ENCODE data around the gene BTBD7.

The BTBD7 gene

GRCh38 chr14:93323600-93324174 lies 9.1 kb downstream of the BTBD7 start:
- no peaks in the 10 kb centered on the region for H3K36me3 ChIP-seq (ENCODE audit: control insufficient read depth, low read depth, low read length)
- peaks cover 9% of the 10 kb centered on the region for H3K4me1 ChIP-seq (ENCODE audit: control insufficient read depth, low read depth, low read length)
- H3K27me3 ChIP-seq (ENCODE audit: control insufficient read depth, insufficient read depth, low read length), result no peaks in the 10 kb centered on the region
- H3K9ac ChIP-seq (ENCODE audit: low read length), result no peak overlapping the region
- H3K4me3 ChIP-seq (ENCODE audit: low read length), result no peak overlapping the region
- H3K27ac ChIP-seq (ENCODE audit: low read length), result no peak overlapping the region
- H3K9me3 ChIP-seq (ENCODE audit: control insufficient read depth, low read depth, low read length), result no peaks in the 10 kb centered on the region

- Histone ChIP-seq H3K36me3 (ENCODE audit: control insufficient read depth, low read depth, low read length) (no peaks in the 10 kb centered on the region), H3K4me1 (ENCODE audit: control insufficient read depth, low read depth, low read length) (peaks cover 12% of the 10 kb centered on the region), H3K4me3 (ENCODE audit: low read length) (no peak overlapping the region), H3K27me3 (ENCODE audit: control insufficient read depth, insufficient read depth, low read length) (no peaks in the 10 kb centered on the region), H3K9me3 (ENCODE audit: control insufficient read depth, low read depth, low read length) (no peaks in the 10 kb centered on the region), H3K27ac (ENCODE audit: low read length) (no peak overlapping the region), H3K9ac (ENCODE audit: low read length) (no peak overlapping the region)
These were observed 9.8 kb downstream of the BTBD7 start for GRCh38 chr14:93322929-93323599.

DNA sequence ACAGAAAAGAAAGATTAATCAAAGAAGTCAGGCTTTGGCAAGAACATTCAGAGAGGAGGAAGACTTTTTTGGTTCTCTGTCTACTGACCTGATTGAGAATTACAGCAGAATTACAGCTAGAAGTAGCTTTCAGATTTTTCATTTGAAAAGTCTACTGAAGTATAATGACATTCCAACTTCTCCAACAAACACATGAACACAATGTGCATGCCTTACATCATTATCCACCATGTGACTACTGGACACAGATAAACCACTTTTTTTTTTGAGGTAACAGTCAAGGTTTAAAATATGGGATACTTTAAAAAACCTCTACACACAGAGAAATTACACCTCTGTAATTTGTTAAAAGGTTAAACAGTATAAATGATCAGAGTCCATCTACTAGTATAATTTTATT lies 12.3 kb downstream of the BTBD7 start:
- no peak overlapping the region for H3K9ac ChIP-seq (ENCODE audit: low read length)
- no peak overlapping the region for H3K4me3 ChIP-seq (ENCODE audit: low read length)
- H3K27me3 ChIP-seq (ENCODE audit: control insufficient read depth, insufficient read depth, low read length), result no peaks in the 10 kb centered on the region
- H3K36me3 ChIP-seq (ENCODE audit: control insufficient read depth, low read depth, low read length), result no peaks in the 10 kb centered on the region
- no peak overlapping the region for H3K27ac ChIP-seq (ENCODE audit: low read length)
- H3K4me1 ChIP-seq (ENCODE audit: control insufficient read depth, low read depth, low read length), result peaks cover 12% of the 10 kb centered on the region
- H3K9me3 ChIP-seq (ENCODE audit: control insufficient read depth, low read depth, low read length), result no peaks in the 10 kb centered on the region

GRCh38 chr14:93319958-93320357 lies 12.9 kb downstream of the BTBD7 start:
- H3K27ac ChIP-seq (ENCODE audit: low read length), result no peak overlapping the region
- H3K36me3 ChIP-seq (ENCODE audit: control insufficient read depth, low read depth, low read length), result no peaks in the 10 kb centered on the region
- H3K4me1 ChIP-seq (ENCODE audit: control insufficient read depth, low read depth, low read length), result peaks cover 12% of the 10 kb centered on the region
- no peaks in the 10 kb centered on the region for H3K9me3 ChIP-seq (ENCODE audit: control insufficient read depth, low read depth, low read length)
- no peak overlapping the region for H3K4me3 ChIP-seq (ENCODE audit: low read length)
- H3K27me3 ChIP-seq (ENCODE audit: control insufficient read depth, insufficient read depth, low read length), result no peaks in the 10 kb centered on the region
- H3K9ac ChIP-seq (ENCODE audit: low read length), result no peak overlapping the region

DNA sequence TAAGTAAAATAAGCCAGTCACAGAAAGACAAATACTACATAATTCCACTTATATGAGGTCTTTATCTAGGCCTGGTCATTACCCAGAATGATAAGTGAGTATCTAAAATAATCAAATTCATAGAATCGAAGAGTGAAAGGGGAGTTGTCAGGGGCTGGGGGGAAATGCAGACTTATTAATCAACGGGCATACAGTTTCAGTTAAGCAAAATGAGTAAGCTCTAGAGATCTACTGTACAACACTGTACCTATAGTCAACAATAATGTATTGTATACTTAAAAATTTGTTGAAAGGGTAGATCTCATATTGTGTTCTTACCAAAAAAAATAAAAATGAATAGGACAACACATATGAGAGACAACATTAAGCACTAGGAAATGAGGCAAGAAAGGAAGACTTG lies 13.3 kb downstream of the BTBD7 start:
- no peak overlapping the region for H3K4me3 ChIP-seq (ENCODE audit: low read length)
- no peaks in the 10 kb centered on the region for H3K9me3 ChIP-seq (ENCODE audit: control insufficient read depth, low read depth, low read length)

GRCh38 chr14:93318927-93319326 lies 13.9 kb downstream of the BTBD7 start:
- H3K27me3 ChIP-seq (ENCODE audit: control insufficient read depth, insufficient read depth, low read length), result no peaks in the 10 kb centered on the region
- H3K4me1 ChIP-seq (ENCODE audit: control insufficient read depth, low read depth, low read length), result peaks cover 12% of the 10 kb centered on the region
- no peaks in the 10 kb centered on the region for H3K36me3 ChIP-seq (ENCODE audit: control insufficient read depth, low read depth, low read length)
- H3K9ac ChIP-seq (ENCODE audit: low read length), result peak overlapping the region; percentile 4
- H3K27ac ChIP-seq (ENCODE audit: low read length), result no peak overlapping the region
- no peaks in the 10 kb centered on the region for H3K9me3 ChIP-seq (ENCODE audit: control insufficient read depth, low read depth, low read length)
- no peak overlapping the region for H3K4me3 ChIP-seq (ENCODE audit: low read length)

More for the DNA sequence above, 13.3 kb downstream of the BTBD7 start:
- Histone ChIP-seq H3K27me3 (ENCODE audit: control insufficient read depth, insufficient read depth, low read length) (no peaks in the 10 kb centered on the region), H3K36me3 (ENCODE audit: control insufficient read depth, low read depth, low read length) (no peaks in the 10 kb centered on the region), H3K27ac (ENCODE audit: low read length) (no peak overlapping the region), H3K9ac (ENCODE audit: low read length) (no peak overlapping the region), H3K4me1 (ENCODE audit: control insufficient read depth, low read depth, low read length) (peaks cover 12% of the 10 kb centered on the region)

- no peaks in the 10 kb centered on the region for H3K36me3 ChIP-seq (ENCODE audit: control insufficient read depth, low read depth, low read length)
- H3K4me3 ChIP-seq (ENCODE audit: low read length), result no peak overlapping the region
- no peak overlapping the region for H3K9ac ChIP-seq (ENCODE audit: low read length)
- H3K9me3 ChIP-seq (ENCODE audit: control insufficient read depth, low read depth, low read length), result no peaks in the 10 kb centered on the region
- H3K4me1 ChIP-seq (ENCODE audit: control insufficient read depth, low read depth, low read length), result peaks cover 12% of the 10 kb centered on the region
- H3K27me3 ChIP-seq (ENCODE audit: control insufficient read depth, insufficient read depth, low read length), result no peaks in the 10 kb centered on the region
- H3K27ac ChIP-seq (ENCODE audit: low read length), result no peak overlapping the region
These were observed 14.7 kb downstream of the BTBD7 start for GRCh38 chr14:93317875-93318807.

GRCh38 chr14:93317210-93317874 lies 15.5 kb downstream of the BTBD7 start:
- Histone ChIP-seq H3K9ac (ENCODE audit: low read length) (no peak overlapping the region), H3K9me3 (ENCODE audit: control insufficient read depth, low read depth, low read length) (no peaks in the 10 kb centered on the region), H3K27ac (ENCODE audit: low read length) (no peak overlapping the region), H3K36me3 (ENCODE audit: control insufficient read depth, low read depth, low read length) (no peaks in the 10 kb centered on the region), H3K27me3 (ENCODE audit: control insufficient read depth, insufficient read depth, low read length) (no peaks in the 10 kb centered on the region), H3K4me1 (ENCODE audit: control insufficient read depth, low read depth, low read length) (peaks cover 12% of the 10 kb centered on the region), H3K4me3 (ENCODE audit: low read length) (no peak overlapping the region)

GRCh38 chr14:93316716-93317115 lies 16.1 kb downstream of the BTBD7 start:
- Histone ChIP-seq H3K9ac (ENCODE audit: low read length) (no peak overlapping the region), H3K36me3 (ENCODE audit: control insufficient read depth, low read depth, low read length) (no peaks in the 10 kb centered on the region), H3K27me3 (ENCODE audit: control insufficient read depth, insufficient read depth, low read length) (no peaks in the 10 kb centered on the region), H3K9me3 (ENCODE audit: control insufficient read depth, low read depth, low read length) (no peaks in the 10 kb centered on the region), H3K4me3 (ENCODE audit: low read length) (no peak overlapping the region), H3K27ac (ENCODE audit: low read length) (no peak overlapping the region), H3K4me1 (ENCODE audit: control insufficient read depth, low read depth, low read length) (peaks cover 12% of the 10 kb centered on the region)

DNA sequence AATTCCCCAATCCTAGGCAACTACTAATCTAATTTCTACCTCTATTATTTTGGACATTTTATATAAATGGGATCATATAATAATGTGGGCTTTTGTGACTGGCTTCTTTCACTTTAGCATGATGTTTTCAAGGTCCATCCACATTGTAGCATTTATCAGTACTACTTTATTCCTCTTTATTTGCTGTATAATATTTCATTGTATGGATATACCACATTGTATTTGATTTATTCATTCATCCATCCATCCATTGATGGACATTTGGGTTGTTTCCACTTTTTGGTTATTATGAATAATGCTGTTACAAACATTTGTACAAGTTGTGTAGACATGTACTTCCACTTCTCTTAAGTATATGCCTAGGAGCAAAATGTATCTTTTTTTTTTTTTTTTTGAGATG lies 17.3 kb downstream of the BTBD7 start:
- H3K4me1 ChIP-seq (ENCODE audit: control insufficient read depth, low read depth, low read length), result peaks cover 12% of the 10 kb centered on the region

DNA sequence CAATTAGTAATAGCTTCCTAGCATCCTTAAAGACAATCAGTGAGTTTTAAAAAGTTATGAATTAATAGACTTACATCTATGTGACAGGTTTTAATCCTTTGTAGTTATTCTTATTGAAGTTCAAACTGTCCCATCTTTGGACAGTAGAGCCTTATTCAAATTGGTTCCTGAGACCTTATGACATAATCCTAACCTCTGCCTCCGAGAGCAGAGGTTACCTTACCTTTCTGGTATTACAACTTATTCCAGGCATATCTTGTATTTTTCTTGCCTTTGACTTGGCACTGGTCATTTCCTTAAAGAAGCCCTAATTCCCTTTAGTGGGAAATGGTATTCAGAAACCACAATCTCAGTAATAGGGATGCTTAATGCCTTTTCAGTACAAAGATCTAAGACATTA lies 21.8 kb downstream of the BTBD7 start:
- Histone ChIP-seq H3K9ac (ENCODE audit: low read length) (no peak overlapping the region), H3K4me3 (ENCODE audit: low read length) (no peak overlapping the region), H3K27me3 (ENCODE audit: control insufficient read depth, insufficient read depth, low read length) (no peaks in the 10 kb centered on the region), H3K27ac (ENCODE audit: low read length) (no peak overlapping the region), H3K9me3 (ENCODE audit: control insufficient read depth, low read depth, low read length) (no peaks in the 10 kb centered on the region), H3K36me3 (ENCODE audit: control insufficient read depth, low read depth, low read length) (no peaks in the 10 kb centered on the region), H3K4me1 (ENCODE audit: control insufficient read depth, low read depth, low read length) (no peaks in the 10 kb centered on the region)

More for the DNA sequence above, 17.3 kb downstream of the BTBD7 start:
- H3K27ac ChIP-seq (ENCODE audit: low read length), result no peak overlapping the region
- H3K36me3 ChIP-seq (ENCODE audit: control insufficient read depth, low read depth, low read length), result no peaks in the 10 kb centered on the region
- no peaks in the 10 kb centered on the region for H3K27me3 ChIP-seq (ENCODE audit: control insufficient read depth, insufficient read depth, low read length)
- no peak overlapping the region for H3K9ac ChIP-seq (ENCODE audit: low read length)
- H3K9me3 ChIP-seq (ENCODE audit: control insufficient read depth, low read depth, low read length), result no peaks in the 10 kb centered on the region
- H3K4me3 ChIP-seq (ENCODE audit: low read length), result no peak overlapping the region
